ENCODE data around the gene TM9SF1. TPM values are rescaled to one million over a fixed set of nuclear protein-coding genes. Genes with fewer than 3 reads are reported as not detected.

The TM9SF1 gene
- total and polyA plus RNA-seq, 2 of the 13 experiments (the other 11 are each of a cell fraction or from before 2014, with no cell fraction given): 83.2 to 110 TPM

DNA sequence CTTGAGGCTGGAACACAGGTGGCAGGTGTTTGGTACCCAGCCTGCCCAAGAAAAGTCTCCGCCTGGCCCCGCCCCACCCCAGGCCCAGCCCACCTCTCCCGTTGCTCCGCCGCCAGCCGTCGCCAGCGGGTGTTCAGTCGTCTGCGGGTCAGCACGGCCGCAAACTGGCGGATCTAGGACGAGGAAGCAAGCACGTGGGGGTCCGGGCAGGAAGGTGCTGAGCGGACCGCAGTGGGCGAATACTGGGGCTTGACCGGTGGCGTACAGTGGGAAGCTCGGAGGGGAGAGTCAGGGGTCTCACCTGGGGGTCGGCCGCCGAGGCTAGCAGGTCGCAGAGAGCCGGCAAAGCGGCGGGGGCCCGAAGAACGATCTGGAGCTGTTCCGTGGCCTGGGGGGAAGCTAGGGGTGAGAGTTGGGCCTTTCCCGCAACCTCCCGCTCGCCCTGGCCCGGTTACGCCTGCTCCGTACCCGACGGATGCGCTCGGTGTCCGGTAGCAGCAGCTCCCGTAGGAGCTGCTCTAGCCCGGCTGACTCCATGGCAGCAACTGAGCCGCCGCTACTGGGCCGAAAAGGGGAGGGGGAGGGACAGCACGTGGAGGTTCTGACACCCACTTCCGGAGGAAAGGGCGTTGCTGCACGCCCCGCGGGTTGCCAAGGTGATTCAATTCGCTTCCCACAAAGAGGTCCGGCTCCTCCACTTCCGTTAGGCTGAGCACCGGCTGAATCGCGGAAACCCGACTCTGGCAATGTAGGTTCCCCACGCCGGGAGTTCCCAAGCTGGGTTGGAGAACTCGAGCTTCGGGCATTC lies 6.8 kb downstream of the TM9SF1 start, which contains the start of gene IPO4 (continued):
- TF ChIP-seq, protein P1, sequence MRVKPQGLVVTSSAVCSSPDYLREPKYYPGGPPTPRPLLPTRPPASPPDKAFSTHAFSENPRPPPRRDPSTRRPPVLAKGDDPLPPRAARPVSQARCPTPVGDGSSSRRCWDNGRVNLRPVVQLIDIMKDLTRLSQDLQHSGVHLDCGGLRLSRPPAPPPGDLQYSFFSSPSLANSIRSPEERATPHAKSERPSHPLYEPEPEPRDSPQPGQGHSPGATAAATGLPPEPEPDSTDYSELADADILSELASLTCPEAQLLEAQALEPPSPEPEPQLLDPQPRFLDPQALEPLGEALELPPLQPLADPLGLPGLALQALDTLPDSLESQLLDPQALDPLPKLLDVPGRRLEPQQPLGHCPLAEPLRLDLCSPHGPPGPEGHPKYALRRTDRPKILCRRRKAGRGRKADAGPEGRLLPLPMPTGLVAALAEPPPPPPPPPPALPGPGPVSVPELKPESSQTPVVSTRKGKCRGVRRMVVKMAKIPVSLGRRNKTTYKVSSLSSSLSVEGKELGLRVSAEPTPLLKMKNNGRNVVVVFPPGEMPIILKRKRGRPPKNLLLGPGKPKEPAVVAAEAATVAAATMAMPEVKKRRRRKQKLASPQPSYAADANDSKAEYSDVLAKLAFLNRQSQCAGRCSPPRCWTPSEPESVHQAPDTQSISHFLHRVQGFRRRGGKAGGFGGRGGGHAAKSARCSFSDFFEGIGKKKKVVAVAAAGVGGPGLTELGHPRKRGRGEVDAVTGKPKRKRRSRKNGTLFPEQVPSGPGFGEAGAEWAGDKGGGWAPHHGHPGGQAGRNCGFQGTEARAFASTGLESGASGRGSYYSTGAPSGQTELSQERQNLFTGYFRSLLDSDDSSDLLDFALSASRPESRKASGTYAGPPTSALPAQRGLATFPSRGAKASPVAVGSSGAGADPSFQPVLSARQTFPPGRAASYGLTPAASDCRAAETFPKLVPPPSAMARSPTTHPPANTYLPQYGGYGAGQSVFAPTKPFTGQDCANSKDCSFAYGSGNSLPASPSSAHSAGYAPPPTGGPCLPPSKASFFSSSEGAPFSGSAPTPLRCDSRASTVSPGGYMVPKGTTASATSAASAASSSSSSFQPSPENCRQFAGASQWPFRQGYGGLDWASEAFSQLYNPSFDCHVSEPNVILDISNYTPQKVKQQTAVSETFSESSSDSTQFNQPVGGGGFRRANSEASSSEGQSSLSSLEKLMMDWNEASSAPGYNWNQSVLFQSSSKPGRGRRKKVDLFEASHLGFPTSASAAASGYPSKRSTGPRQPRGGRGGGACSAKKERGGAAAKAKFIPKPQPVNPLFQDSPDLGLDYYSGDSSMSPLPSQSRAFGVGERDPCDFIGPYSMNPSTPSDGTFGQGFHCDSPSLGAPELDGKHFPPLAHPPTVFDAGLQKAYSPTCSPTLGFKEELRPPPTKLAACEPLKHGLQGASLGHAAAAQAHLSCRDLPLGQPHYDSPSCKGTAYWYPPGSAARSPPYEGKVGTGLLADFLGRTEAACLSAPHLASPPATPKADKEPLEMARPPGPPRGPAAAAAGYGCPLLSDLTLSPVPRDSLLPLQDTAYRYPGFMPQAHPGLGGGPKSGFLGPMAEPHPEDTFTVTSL (CRISPR knock-in tag; IDR thresholded peaks at IDR 0.05; ENCODE audit: borderline replicate concordance): no peak
- TF ChIP-seq ZNF138 (CRISPR knock-in tag; IDR thresholded peaks at IDR 0.05; ENCODE audit: low read depth) (peak; percentile 98), STAT5B (CRISPR knock-in tag; IDR thresholded peaks at IDR 0.05) (peak; percentile 93; the same call in 1 of the 2 replicates), MYC (CRISPR knock-in tag; IDR thresholded peaks at IDR 0.05; ENCODE audit: borderline replicate concordance) (peak; percentile 100), KDM3A (CRISPR knock-in tag; IDR thresholded peaks at IDR 0.05; ENCODE audit: low read depth) (peak; percentile 98)
- TF ChIP-seq, protein P2, sequence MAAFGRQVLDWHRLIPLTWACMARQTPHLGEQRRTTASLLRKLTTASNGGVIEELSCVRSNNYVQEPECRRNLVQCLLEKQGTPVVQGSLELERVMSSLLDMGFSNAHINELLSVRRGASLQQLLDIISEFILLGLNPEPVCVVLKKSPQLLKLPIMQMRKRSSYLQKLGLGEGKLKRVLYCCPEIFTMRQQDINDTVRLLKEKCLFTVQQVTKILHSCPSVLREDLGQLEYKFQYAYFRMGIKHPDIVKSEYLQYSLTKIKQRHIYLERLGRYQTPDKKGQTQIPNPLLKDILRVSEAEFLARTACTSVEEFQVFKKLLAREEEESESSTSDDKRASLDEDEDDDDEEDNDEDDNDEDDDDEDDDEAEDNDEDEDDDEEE (CRISPR knock-in tag; IDR thresholded peaks at IDR 0.05): peak; percentile 87; the same call in 1 of the 2 replicates
